HG02852 (cell line): ENCODE data around the gene FCGR3B.
"Not testable (repeated sequence)": the region's sequence is repeated elsewhere in the genome, so short reads cannot be mapped to it uniquely, and the experiment has no call there.

Source experiments
- ATAC-seq: cut with Tn5 transposase; IDR thresholded peaks from one replicate; pipeline ENCODE4 v1.9.1; 2021; ENCODE audit warnings: mild to moderate bottlenecking, moderate library complexity; ENCODE audit not compliant: unreplicated experiment

FCGR3B gene

DNA sequence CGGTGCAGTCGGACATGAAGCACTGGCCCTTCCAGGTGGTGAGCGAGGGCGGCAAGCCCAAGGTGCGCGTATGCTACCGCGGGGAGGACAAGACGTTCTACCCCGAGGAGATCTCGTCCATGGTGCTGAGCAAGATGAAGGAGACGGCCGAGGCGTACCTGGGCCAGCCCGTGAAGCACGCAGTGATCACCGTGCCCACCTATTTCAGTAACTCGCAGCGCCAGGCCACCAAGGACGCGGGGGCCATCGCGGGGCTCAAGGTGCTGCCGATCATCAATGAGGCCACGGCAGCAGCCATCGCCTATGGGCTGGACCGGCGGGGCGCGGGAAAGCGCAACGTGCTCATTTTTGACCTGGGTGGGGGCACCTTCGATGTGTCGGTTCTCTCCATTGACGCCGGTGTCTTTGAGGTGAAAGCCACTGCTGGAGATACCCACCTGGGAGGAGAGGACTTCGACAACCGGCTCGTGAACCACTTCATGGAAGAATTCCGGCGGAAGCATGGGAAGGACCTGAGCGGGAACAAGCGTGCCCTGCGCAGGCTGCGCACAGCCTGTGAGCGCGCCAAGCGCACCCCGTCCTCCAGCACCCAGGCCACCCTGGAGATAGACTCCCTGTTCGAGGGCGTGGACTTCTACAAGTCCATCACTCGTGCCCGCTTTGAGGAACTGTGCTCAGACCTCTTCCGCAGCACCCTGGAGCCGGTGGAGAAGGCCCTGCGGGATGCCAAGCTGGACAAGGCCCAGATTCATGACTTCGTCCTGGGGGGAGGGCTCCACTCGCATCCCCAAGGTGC is 24.2 kb downstream of the FCGR3B start:
- not testable (repeated sequence) for ATAC-seq

- ATAC-seq, result not testable (repeated sequence)
Observed at GRCh38 chr1:161605762-161606540, 25.0 kb downstream of the FCGR3B start.

- ATAC-seq, result not testable (repeated sequence)
Observed at GRCh38 chr1:161605024-161605423, 26.0 kb downstream of the FCGR3B start.

DNA sequence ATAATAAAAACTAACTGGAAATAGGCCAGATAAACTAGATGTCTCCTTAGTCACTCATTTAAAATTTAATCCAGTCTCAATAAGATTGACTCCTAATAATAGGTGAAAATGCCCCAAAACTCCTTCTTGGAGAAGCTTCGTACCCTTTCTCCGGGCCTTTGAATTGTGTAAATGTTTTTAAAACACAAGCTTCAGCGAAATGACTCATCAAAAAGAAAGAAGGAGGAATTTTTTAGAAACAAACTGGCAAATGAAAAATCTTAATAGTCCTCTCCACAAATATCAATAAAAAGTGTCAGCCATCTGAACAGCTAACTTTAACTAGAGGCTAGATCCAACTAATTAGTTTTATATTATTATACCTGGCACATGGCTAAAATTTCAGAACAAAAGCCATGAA is 33.9 kb downstream of the FCGR3B start:
- ATAC-seq, result not testable (repeated sequence)

GRCh38 chr1:161595583-161595982 is 35.4 kb downstream of the FCGR3B start:
- not testable (repeated sequence) for ATAC-seq

- ATAC-seq, result not testable (repeated sequence)
Observed at GRCh38 chr1:161595173-161595572, 35.8 kb downstream of the FCGR3B start.

- not testable (repeated sequence) for ATAC-seq
Observed at GRCh38 chr1:161594269-161594984, 36.5 kb downstream of the FCGR3B start.

GRCh38 chr1:161593092-161593755 is 37.8 kb downstream of the FCGR3B start:
- not testable (repeated sequence) for ATAC-seq

DNA sequence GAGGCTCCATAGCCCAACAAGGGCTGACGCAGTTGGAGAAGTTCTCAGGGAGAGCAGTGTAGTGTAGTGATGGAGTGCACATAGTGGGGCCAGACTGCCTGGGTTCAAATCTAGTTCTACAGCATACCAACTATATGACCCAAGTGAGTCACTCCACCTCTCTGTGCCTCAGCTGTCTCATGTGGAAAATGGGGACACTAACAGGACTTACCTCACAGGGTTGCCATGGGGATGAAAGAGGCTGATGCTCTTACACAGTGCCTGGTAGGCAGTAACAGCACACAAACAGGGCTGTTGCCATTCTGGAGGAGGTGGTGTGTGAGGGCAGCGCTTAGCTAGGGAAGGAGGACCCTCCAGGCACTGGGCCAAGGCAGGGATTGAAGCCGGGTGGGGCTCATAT is 38.4 kb downstream of the FCGR3B start:
- not testable (repeated sequence) for ATAC-seq

- ATAC-seq, result not testable (repeated sequence)
Observed at GRCh38 chr1:161589920-161590319, 41.1 kb downstream of the FCGR3B start.

GRCh38 chr1:161589365-161589764 is 41.6 kb downstream of the FCGR3B start:
- ATAC-seq, result not testable (repeated sequence)

- not testable (repeated sequence) for ATAC-seq
Observed at GRCh38 chr1:161588596-161588995, 42.4 kb downstream of the FCGR3B start.

DNA sequence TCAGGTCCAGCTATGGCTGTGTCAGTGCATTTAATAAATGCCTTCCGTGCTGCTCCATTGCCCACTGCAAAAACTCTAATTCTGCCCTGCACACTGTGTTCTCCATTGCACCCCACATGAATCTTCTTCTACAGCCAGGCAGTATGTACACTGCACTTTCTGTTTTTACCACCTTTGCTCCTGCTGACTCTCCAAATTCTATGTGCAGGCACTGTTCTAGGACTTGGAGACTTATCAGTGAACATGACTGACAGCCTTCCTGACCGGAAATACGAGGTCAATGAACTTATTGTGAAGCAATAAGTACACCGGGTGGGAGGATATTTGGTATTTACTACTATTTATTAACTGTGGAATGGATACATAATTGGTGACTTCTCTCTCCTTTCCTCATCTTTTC is 48.1 kb downstream of the FCGR3B start:
- ATAC-seq, result not testable (repeated sequence)

DNA sequence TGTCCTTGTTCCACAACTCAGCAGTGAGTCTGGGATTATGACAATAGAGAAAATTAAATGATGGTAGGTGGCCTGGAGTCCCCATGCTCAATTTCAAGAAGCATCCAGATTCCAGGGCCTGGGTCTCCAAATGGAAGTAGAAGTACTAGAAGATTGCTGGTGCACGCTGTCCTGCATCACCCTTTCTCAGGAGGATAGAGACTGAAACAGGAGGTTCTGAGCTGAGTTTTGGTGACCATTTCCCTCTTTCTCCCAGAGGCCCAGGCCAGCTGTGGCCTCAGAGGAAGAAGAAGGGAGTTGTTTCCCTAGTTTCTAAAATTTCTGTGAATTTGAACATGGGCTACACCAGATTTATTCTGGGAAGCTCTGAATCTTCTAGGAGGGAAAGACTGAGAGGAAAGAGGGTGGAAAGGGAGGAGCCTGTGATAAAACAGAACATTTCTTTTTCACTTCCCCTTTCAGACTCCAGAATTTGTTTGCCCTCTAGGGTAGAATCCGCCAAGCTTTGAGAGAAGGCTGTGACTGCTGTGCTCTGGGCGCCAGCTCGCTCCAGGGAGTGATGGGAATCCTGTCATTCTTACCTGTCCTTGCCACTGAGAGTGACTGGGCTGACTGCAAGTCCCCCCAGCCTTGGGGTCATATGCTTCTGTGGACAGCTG is 50.0 kb downstream of the FCGR3B start:
- peak; percentile 64 for ATAC-seq

DNA sequence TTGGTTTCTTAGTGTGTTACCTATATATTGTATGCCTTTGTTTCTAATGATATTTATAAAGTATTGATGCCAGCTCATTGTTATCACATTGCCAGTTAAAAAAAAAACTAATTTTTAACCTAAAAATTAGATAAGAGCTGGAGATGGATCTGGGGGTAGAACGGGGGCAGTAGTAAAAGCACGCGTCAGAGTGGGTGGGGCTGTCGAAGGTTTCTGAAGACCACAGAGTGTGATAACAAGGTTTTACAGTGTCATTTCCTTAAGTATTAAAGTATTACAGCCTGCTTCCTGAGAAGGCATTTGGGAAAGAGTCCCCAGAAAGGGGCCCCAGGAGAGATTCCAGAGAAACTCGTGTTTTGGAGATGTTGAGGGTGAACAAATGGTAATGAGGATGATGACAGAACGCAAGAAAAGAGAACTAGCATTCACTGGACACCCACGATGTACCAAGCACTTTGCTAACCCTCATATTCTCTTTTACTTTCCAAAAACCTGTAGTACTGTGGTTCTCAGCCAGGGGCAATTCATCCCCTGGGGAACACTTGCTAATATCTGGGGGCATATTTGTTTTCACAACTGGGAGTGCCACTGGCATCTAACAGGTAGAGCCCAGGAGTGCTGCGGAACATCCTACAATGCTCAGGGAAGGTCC is 51.0 kb downstream of the FCGR3B start:
- ATAC-seq, result not testable (repeated sequence)

- not testable (repeated sequence) for ATAC-seq
Observed at GRCh38 chr1:161576676-161577075, 54.3 kb downstream of the FCGR3B start.
